Endometrial microvascular endothelial cells (primary cell): ENCODE data around the gene SLC5A4. TPM values are rescaled to one million over a fixed set of nuclear protein-coding genes. Genes with fewer than 3 reads are reported as not detected.

Experiments used
- in situ Hi-C: cut with HindIII; loops from 2 replicates; pipeline ENCODE4 v1.10.0; 2017; ENCODE audit warnings: low sequenced_read_pairs, low pct_unique_long_range_greater_than_20kb; ENCODE audit errors: inconsistent ontology term
- total RNA-seq: library from RNA; depleted of rRNA; stranded (reverse); fragments of >200 nt; gene quantifications from one replicate; pipeline ENCODE4 v1.2.3, GENCODE V29; 2015; ENCODE audit errors: inconsistent ontology term

SLC5A4 gene
- total RNA-seq, 1 donor from 2014 or later = under 0.01 TPM

- in situ Hi-C loops = no loop called here
These were observed 14.7 kb downstream of the SLC5A4 start for GRCh38 chr22:32240461-32240860.

GRCh38 chr22:32237906-32238305 lies 17.2 kb downstream of the SLC5A4 start:
- in situ Hi-C loops = no loop called here

GRCh38 chr22:32236970-32237369 lies 18.2 kb downstream of the SLC5A4 start:
- in situ Hi-C loops = no loop called here

GRCh38 chr22:32233091-32233490 lies 22.1 kb downstream of the SLC5A4 start:
- in situ Hi-C loops = no loop called here

- in situ Hi-C loops = no loop called here
These were observed 22.8 kb downstream of the SLC5A4 start for GRCh38 chr22:32232191-32232830.

DNA sequence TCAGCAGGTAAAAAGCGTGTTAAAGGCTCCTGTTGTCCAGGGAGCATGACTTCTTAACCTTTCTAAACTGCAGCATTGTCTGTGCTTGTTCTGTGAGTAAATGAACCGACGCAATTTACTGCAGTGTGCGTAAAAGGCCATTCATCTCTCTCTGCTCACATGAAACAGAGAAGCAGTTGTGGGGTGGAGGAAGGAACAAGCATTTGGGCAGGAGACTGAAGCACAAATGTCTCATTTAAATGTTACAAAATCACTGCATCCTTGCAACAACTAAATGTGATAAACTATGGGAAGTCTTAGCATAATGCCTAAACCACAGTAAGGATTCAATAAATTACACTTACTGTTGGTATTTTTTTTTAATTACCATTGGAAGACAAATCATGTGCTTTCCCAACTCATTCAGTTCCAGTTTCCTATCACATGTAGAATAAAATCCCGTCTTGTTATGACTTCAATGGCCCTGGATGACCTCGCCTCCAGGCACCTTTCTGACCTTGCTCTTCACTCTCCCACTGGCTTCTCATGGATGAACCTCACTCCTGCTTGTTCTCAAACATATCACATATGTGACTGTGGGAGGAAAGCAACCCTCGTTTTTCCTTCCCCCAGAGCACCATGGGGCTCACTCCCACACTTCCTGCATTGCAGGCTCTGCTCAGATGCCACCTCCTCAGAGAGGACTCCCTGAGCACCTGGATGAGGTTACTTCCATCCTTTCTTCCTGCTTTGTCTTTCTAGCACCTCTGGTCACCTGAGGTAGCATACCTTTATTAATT lies 28.6 kb downstream of the SLC5A4 start:
- in situ Hi-C loops = no loop called here

DNA sequence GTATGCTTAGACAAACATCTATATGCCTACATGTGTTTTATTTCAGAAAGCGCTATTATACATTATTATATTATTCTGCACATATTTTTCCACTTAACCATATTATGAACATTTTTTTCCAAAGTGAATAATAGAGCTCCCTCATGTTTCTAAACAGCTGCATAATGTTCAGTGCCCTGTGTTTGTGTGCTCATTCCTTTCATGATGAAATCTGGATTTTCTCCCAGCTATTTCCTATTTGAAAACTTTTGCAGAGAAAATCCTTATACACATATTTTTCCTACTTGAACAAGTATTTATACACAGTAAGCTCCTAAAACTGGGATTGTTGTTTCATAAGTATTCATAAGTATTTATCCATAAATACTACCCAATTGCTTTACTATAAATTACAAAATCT lies 32.2 kb downstream of the SLC5A4 start:
- in situ Hi-C loops = no loop called here

- in situ Hi-C loops = no loop called here
These were observed 36.1 kb downstream of the SLC5A4 start for GRCh38 chr22:32219026-32219425.

DNA sequence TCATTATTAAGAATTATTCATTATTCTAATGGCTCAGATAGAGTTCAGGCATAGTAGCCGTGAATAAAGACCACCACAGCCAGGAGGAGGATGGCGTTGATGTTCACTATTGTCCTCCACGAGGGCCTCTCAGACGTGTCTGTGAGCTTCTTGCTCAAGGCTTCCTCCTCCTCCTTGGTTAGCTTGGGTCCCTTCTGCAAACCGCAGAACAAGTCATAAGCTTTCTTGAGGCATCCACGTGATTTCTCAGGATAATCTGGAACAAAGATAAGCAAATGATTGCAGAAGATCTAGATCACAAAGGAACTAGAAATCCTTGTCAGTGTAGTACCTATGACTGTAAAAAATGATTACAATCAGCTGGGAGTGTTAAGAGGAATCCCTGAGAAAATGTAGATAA lies 36.7 kb downstream of the SLC5A4 start:
- in situ Hi-C loops = no loop called here

GRCh38 chr22:32217465-32217864 lies 37.7 kb downstream of the SLC5A4 start:
- in situ Hi-C loops = no loop called here

GRCh38 chr22:32216911-32217310 lies 38.2 kb downstream of the SLC5A4 start:
- in situ Hi-C loops = no loop called here

DNA sequence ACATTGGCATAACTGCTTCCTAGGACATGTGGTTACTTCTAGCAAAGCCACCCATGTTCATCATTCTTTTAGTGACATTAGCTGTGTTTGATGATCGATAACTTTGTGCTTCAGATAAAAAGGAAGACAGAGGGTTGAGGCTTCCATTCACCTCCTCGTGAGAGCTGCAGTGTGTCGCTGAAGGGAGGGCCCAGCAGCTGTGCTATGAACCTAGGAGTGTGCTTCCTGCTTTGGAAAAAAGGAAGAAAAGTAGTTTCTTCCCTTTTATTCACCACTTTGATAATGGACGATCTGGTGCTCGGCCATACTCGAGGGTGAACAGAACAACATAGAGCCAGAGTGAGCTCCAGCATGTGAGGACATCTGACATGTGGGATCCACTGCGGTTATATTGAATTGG lies 44.1 kb downstream of the SLC5A4 start:
- in situ Hi-C loops = no loop called here

GRCh38 chr22:32208681-32209080 lies 46.5 kb downstream of the SLC5A4 start:
- in situ Hi-C loops = no loop called here

- in situ Hi-C loops = no loop called here
These were observed 47.1 kb downstream of the SLC5A4 start for GRCh38 chr22:32207971-32208480.

DNA sequence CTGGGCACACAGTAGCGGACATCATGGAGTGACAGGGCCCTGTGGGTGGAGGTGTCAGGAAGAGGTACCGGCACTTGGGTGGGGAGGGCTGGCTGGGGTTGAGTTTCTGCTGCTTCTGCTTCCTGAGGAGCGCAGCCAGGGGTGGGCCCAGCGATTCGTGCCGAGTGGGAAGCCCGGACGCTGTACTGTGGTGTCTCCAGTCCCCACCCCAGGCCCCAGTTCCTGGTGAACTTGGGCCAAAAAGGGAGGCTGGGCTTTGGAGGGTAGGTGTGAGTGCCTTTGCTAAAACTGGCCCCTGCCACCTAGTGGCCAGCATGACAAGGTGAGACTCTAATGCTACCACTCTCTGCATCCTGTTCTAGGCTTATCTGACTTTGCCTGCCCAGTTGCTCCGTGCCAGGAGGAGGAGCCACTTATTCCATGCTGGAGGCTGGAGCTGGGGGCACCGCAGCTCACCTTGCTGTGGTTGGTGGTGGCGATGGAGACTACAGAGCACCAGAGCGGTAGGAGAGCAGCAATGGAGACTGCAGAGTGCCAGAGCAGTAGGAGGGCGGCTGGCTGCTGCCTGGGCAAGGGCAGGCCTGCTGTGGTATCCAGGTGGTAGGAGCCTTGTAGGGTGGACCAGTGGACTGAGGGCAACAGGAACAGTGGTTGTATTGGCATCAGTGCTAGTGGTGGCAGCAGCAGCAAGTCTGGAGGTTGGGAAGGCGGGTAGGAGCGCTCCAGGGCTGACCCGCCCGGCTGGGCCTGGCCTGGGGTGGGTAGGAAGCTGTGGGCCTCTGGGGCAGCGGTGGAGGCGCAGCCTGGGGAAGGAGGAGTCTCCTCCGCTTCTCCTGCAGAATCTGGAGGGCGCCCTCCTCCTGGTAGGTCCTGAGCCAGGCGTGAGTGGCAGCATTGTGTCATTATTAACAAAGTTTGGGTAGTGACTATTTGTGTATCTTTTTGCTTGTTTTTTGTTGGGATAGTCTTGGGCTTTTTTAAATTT lies 48.1 kb downstream of the SLC5A4 start:
- in situ Hi-C loops = no loop called here

- in situ Hi-C loops = no loop called here
These were observed 49.0 kb downstream of the SLC5A4 start for GRCh38 chr22:32205974-32206773.

DNA sequence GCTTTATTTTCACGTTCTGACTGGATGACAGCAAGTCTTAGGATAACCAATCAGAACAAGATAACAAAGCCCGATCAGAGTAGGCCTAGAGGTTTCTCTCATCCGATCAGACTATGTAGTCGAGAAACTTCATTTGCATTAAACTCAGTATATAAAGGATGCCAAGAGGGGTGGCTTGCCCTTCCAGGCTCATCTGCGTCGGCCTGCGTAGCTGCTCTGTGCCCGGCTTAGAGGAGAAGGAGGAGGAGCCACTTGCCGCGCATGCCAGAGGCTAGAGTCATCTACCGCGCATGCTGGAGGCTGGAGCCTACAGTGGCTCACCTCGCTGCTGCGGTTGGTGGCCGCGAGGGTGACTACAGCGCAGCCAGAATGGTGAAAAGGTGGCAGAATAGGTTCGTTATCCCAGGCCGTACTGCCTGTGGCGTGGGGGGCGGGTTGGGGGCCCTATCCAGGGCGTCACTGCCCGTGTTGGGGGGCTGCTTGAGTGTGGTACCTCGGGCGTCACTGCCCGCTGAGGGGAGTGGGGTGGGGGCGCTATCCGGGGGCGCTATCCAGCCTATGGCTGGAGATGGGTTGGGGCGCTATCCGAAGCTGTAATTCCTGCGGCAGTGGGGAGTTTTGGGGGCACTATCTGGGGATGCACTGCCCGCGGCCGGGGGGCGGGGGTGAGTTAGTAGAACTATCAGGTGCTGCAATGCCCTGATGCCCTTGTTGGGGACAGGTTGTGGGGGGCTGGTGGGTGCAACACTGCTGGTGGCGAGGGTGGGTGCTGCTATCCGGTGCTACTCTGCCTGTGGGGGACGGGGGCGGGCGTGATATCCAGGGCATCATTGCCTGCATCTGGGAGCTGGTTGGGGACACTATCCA lies 50.1 kb downstream of the SLC5A4 start, which contains the start of gene RFPL2:
RFPL2 (minus strand) TSS at position 218 of the 867 bp plus-strand sequence. CDS start 2,622 bp downstream, outside the sequence.
- in situ Hi-C loops = no loop called here
